Measurements from ENCODE around the gene PPP2R5C.

The PPP2R5C gene

DNA sequence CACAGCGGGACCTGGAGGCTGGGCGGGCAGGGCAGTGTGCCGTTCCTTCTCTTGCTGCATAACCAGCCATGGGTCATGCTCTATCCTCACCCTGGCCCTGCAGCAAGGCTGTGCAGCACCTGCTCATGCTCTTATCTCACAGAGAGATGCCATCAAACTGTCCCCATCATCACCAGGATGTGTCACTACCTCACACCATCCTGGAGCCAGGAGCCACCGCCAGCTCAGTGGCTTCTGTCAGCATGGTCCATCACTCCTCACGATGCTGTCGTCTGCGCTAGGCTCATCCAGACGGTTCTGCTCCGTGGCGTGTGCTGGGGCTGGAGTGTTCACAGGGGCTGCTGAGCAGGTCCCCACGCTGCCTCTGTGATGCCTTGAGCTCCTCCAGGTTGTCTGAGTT lies 125.7 kb downstream of the PPP2R5C start:
- no peak for DNase-seq (ENCODE audit: low read depth in 3 of 3)

GRCh38 chr14:101888182-101888581 lies 126.7 kb downstream of the PPP2R5C start:
- DNase-seq (ENCODE audit: low read depth in 3 of 3), result no peak

DNA sequence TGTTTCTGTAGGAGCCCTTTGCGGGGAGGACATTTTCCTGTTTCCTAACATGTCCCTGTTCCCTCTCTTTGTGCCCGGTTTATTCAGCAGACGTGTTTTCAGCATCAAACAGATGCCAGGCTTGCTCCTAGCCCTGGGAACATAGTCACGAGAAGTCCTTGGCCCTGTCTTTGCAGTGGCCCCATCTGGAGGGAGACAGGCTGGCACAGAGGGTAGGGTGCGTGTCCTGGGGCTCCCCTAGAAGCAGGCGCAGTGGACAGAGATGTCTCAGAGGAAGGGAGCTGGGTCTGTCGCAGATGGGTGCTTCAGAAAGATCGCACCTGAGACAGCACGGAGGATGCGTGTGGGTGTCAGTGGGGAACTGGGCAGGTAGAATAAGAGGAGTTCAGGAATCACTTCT lies 127.9 kb downstream of the PPP2R5C start:
- no peak for DNase-seq (ENCODE audit: low read depth in 3 of 3)

DNA sequence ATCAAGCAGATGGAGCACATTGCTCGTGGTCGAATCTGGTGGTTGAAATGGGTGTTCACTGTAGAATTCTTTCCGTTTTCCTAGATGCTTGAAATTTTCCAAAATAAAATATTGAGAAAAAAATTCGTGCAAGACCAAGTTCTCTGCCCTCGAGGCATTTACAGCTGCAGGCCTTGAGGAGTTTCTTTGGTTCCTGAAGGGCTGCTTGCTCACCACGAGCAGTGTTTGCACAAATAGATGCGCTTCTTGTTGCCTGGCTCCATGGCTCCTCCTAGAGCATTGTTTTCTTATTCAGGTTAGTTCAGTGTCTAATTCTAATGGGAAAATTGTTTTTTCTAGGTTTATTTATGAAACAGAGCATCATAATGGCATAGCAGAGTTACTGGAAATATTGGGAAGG lies 128.4 kb downstream of the PPP2R5C start:
- DNase-seq (ENCODE audit: low read depth in 3 of 3), result no peak

DNA sequence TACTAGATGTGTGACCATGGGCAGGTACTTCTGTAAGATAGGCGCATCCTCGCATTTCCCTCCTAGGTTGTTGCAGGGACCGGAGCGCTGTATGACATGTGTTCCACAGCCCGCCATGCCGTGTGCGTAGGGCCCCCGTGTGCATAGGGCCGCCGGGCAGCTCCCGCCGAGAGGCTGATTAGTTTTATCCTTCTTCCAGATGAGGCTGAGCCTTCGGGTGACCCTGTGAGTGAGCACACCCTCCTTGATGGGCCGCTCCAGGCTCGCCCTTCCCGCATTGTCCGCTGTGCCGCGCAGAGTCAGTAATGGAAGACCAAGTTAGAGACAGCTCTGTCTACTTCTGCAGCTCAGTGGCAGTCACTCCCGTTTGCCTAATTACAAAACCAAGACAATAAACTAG lies 130.0 kb downstream of the PPP2R5C start:
- no peak for DNase-seq (ENCODE audit: low read depth in 3 of 3)

DNA sequence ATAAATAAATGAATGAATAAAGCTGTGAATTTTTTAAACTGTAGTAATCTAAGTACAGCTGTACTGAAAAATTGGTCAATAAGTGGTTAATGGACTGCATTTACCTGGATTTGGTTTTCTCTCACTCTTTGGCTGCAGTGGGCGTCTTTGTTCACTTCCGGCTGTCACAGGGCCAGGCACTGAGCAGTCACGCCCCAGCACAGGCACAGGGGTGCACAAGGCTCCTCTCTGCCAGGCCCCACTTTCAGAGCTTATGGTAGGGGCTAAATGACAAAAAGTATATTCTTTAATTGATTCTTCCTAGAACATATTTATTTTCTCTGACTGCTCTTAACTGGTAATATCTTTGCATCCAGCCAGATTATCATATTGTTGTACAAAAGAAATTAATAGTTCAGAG lies 132.2 kb downstream of the PPP2R5C start:
- DNase-seq (ENCODE audit: low read depth in 3 of 3), result no peak

DNA sequence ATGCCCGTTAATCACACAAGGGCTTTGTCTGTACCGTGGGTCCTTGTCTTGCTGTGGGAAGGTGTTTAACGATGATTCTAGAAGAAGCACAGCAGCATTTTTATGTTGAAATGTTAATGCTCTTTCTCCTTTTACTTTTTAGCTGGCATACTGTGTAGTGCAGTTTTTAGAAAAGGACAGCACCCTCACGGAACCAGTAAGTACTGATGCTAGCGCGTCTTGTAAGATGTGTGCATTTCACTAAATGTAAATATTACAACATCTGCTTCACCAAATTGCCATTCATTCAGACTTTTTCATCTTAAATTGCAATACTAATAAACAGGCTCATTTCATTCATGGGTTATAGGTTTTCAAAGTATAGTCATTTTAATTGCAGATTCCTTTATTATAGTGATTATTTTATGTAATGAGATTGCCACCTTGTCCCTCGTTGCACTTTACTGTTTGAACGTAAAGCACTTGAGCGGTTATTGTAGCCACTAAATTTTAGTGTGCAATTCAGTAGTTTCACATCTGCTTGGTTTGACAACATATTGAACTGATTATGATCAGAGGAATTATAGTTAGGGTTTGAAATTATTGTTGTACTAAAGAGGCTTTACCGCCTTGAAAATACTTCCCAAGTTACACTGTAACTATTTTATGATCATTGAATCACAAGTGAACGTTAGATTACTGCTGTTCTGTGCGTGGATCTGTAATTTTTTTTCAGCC lies 133.0 kb downstream of the PPP2R5C start:
- no peak for DNase-seq (ENCODE audit: low read depth in 3 of 3)

GRCh38 chr14:101895256-101895655 lies 133.7 kb downstream of the PPP2R5C start:
- no peak for DNase-seq (ENCODE audit: low read depth in 3 of 3)

DNA sequence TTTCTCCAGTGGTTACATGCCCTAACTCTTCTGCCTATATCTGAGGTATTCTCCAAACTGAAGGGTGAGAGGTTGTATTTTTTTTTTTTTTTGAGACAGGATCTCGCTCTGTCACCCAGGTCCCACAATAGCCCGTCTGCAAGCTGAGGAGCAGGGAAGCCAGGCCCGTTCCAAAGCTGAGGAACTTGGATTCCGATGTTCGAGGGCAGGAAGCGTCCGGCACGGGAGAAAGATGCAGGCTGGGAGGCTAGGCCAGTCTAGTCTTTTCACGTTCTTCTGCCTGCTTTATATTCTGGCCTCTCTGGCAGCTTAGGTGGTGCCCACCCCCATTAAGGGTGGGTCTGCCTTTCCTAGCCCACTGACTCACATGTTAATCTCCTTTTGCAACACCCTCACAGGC lies 135.8 kb downstream of the PPP2R5C start:
- no peak for DNase-seq (ENCODE audit: low read depth in 3 of 3)

DNA sequence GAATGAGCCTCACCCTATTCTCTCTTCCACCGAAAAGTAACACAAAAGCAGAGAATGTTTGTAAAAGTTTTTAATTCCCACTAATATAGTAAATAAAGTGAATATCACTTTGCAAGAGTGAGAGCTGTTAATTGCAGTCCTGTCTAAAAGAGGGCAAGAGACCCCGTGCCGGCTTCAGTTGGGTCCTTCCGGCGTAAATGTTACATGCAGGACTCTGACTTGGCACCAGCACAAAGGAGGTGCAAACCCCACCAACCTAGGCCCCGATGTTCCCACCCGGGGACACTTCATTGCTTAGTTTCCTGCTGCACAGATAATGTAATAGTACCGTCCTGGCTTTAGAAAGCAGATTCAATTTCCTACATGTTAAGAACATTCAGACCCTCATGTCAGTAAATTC lies 136.9 kb downstream of the PPP2R5C start:
- no peak for DNase-seq (ENCODE audit: low read depth in 3 of 3)

GRCh38 chr14:101899263-101899662 lies 137.8 kb downstream of the PPP2R5C start:
- DNase-seq (ENCODE audit: low read depth in 3 of 3), result no peak

DNA sequence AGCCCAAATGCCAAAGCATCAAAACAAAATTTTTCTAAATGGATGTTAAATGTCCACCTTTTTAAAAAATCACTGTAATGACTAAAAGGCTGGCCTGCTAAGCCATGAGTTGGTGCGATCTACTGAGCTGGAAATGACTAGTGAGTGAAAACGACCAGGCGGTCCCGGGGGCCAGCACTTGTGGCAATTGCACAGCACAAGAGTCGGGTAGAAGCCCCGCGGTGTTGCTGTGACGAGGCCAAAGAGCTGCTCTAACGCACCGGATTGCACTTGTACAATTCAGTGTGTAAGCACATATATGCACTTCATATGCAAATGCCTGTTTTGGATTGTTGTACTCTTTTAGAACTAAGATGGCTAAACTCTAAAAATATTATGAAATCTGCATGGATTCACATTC lies 138.7 kb downstream of the PPP2R5C start:
- no peak for DNase-seq (ENCODE audit: low read depth in 3 of 3)

GRCh38 chr14:101903111-101903561 lies 141.6 kb downstream of the PPP2R5C start:
- no peak for DNase-seq (ENCODE audit: low read depth in 3 of 3)

DNA sequence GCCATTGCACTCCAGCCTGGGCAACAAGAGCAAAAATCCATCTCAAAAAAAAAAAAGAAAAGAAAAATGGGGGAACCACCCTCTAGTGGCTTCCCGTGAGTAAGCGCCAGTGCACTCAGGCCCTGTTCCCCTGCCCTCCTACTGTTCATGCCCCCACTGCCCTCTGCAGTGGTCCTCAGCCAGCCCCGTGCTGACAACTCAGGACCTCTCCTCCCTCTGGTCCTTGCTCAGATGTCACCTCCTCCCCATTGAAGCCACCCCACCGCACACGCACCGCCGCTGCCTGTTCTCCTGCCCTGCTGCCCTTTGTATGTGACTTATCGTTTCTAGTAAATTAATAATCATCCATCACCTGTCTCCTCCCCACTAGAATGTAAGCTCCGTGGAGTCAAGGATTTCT lies 144.1 kb downstream of the PPP2R5C start:
- DNase-seq (ENCODE audit: low read depth in 3 of 3), result no peak

DNA sequence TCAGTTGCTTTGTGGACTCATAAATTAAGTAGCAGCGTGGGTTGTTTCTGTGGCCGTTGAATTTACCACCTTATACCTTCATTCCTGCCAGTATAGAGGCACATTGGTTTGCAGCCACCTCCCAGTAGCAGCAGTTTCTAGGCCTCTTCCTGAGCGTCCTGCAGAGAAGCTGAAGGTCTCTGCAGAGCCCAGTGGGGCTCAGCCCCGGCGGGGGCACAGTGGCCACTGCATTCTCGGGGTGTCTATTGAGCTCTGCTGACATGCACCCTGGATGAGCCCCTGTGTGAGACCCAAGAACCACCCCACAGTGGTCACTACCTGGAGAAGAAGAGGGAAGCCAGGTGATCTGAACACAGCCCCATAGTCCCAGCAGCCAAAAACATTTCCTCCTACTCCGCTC lies 145.1 kb downstream of the PPP2R5C start:
- DNase-seq (ENCODE audit: low read depth in 3 of 3), result no peak

DNA sequence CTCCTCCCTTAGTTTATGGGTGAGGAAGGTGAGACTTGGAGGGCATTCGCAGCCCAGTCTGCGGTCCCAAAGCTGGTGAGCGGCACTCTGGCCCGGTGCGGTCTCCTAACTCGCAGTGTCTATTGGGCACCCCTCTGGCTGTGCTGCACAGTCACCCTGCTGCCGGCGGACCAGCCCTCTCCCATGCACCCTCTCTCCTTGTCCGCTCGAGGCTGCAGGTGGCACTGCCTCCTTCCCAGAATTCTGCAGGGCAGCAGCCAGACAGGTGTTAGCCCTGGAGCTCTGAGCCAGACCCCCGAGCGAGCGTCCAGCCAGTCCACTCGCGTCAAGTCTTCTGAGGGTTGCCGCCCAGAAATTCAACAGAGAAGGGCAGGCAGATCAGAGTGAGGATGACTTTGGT lies 146.1 kb downstream of the PPP2R5C start:
- DNase-seq (ENCODE audit: low read depth in 3 of 3), result no peak

- DNase-seq (ENCODE audit: low read depth in 3 of 3), result no peak
Measured at GRCh38 chr14:101908795-101909194, 147.3 kb downstream of the PPP2R5C start.

DNA sequence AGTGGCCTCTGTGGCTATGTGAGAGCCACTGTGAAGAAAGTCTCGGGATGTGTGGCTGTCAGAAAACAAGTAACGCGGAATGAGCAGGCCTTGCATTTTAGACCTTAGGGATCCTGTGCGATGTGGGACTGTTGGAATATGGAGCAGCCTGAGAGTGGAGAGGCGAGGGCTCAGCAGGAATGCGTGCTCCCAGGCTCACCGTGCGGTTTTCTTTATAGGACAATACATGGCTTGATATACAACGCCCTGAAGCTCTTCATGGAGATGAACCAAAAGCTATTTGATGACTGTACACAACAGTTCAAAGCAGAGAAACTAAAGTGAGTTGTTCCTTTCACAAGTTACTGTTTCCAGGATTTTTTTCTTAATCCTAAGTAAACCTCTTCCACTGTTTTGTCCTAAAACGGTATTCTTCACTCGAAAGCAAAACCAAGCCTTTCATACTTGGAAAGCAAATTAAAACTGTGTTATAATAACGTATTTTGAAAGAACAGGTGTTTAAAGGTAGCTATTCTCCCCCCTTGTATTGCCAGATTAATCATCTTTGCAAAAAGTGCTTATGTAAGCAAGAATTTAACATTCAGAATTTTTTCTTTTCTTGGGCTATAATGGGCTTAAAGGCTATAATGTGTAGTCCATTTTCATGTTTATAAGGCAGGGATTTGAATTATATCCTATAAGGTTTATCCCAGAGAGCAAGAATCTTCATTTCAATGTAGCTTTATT lies 148.0 kb downstream of the PPP2R5C start:
- no peak for DNase-seq (ENCODE audit: low read depth in 3 of 3)

DNA sequence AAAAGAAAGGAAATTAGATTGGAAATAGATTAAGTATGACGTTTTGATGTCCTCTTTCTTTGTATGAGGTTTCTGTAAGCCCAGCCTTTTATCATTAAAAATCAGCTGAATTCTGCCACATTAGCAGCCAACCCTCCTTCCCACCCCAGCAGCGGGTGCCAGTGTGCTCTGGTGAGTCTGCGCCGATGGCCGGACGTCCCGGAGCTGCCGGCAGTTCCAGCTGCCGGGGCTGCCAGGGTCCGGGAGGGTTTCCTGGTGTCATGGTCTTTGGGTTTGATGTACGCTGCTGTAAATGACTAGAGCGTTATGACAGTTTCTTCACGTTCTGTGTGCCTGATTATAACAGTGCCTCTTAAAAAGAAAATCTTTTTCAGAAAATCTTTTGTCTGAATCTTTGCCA lies 151.3 kb downstream of the PPP2R5C start:
- DNase-seq (ENCODE audit: low read depth in 3 of 3), result no peak

DNA sequence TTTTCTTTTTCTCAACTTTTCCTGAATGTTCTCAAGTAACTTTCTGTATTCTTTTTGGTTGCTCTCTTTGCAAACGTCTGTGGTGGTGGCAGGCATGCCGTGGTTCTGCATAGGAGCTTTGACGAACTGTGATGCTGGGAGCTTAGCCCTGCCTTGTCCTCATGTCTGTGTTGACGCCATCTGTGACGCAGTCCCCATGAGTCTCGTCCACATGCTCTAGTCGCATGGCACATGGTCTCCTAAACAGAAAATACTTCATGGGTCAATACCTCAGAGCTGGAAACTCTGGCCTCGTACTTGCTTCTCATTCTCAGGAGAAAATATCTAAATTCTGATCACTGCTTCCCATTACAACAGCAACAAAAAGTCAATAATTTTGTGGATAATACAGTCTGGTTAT lies 152.6 kb downstream of the PPP2R5C start:
- DNase-seq (ENCODE audit: low read depth in 3 of 3), result no peak

DNA sequence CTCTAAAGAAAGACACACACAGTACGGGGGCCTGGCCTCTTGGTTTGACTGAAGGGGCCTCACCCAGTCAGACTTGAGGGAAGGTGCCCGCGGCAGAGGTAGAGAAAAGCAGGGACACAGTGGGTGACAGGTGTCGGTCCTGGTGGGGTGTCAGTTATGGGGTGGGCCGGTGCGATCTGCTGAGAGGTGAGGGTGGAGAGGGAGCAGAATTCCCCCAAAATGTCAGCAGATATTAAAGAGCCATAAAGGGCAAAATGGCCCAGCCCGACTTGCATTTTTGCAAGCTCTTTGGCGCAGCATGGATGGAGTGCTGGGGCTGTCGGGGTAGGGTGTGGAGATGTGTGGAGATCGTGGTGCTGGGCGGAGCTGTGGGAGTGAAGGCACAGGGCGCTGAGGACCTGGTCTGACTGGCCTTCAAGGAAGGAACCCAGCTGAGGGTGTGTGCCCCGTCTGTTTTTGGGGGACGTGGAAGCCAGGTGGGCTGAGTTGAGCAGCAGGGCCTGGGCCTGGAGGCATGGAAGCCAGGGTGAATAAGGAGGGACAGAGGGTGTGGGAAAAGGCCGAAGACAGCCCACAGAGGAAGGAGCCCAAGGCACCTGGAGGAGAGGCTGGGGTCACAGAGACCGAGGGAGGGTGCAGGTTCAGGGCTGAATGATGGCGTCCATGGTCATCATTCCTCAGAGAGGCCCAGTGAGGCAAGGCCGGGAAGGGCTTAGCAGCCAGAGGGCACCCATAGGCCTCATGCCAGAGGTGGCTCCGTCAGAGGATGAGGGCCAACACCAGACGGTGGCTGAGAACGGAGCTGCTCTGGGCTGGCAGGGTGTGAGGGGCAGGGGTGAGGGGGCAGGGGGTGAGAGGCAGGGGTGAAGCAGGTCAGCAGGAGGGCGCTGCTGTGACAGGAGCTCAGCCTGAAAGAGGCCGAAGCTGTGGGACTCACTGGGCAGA lies 154.6 kb downstream of the PPP2R5C start:
- DNase-seq (ENCODE audit: low read depth in 3 of 3), result no peak

DNA sequence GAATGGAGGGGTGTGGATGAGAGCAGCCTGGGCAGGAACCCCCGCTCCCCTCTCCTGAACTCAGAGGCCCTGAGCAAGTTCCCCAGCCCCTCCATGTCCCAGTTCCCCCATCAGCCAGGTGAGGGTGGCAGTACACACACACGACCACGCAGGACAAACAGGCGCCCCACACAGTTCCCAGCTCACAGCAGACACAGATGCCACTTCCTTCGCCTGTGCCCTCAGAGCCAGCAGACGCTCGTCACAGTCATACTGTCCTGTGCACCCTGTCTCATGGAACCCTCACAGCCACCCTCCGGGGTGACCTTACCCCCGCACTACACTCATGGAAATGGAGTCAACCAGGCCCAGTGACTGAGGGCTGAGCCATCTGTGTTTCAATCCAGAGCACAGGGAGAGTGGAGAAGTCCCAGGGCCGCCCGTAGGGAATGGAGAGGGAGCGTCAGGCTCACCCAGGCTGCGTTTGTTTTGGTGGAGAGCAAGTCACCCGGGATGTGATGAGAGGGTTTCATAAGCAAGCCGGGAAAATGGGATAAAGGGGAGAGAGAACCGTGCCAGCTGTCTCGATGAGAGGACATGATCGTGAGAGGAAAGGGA lies 155.4 kb downstream of the PPP2R5C start:
- DNase-seq (ENCODE audit: low read depth in 3 of 3), result no peak
